OCI-LY3 (cell line): Measurements from ENCODE around the gene ERP27.

ENCODE experiments used
- EZH2phosphoT487 ChIP-seq: fragments of 200-600 bp; shearing (Covaris generic); IDR thresholded peaks from 2 replicates; pipeline ENCODE4 v1.6.1; 2018; ENCODE audit warnings: antibody characterized with exemption, mixed run types, low read depth
- TF ChIP-seq, protein P1 (sequence below): fragments of 200-600, 300-600 bp; sonication (generic); IDR thresholded peaks from 2 replicates; pipeline ENCODE4 v1.5.1; 2014; ENCODE audit warnings: antibody characterized with exemption, low read length, low read depth

- TF ChIP-seq, protein P1, sequence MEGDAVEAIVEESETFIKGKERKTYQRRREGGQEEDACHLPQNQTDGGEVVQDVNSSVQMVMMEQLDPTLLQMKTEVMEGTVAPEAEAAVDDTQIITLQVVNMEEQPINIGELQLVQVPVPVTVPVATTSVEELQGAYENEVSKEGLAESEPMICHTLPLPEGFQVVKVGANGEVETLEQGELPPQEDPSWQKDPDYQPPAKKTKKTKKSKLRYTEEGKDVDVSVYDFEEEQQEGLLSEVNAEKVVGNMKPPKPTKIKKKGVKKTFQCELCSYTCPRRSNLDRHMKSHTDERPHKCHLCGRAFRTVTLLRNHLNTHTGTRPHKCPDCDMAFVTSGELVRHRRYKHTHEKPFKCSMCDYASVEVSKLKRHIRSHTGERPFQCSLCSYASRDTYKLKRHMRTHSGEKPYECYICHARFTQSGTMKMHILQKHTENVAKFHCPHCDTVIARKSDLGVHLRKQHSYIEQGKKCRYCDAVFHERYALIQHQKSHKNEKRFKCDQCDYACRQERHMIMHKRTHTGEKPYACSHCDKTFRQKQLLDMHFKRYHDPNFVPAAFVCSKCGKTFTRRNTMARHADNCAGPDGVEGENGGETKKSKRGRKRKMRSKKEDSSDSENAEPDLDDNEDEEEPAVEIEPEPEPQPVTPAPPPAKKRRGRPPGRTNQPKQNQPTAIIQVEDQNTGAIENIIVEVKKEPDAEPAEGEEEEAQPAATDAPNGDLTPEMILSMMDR: no peak
- TF ChIP-seq EZH2phosphoT487: no peak
These were observed 18.9 kb downstream of the ERP27 start for GRCh38 chr12:14919455-14919854.
